Stimulated activated CD8-positive, alpha-beta memory T cell treated with anti-CD3 and anti-CD28 coated beads, Interleukin-7, amount 100 ng/mL, for 4 hours (primary cell): ENCODE data around the gene DUSP5.

ENCODE experiments used
- DNase-seq, 2 donors: peaks; one replicate each; pipeline ENCODE4 v3.0.0-alpha.2; 2020; ENCODE audit warnings: low read depth in 2 of 2

The DUSP5 gene

GRCh38 chr10:110546499-110547110, 48.9 kb downstream of the DUSP5 start:
- DNase-seq: no peak

- no peak for DNase-seq
Measured at GRCh38 chr10:110547139-110547761, 49.5 kb downstream of the DUSP5 start.

- DNase-seq: no peak
Measured at GRCh38 chr10:110548002-110548401, 50.3 kb downstream of the DUSP5 start.

GRCh38 chr10:110549211-110549610, 51.5 kb downstream of the DUSP5 start:
- no peak for DNase-seq

- DNase-seq: no peak
Measured at GRCh38 chr10:110553905-110554304, 56.2 kb downstream of the DUSP5 start.

- no peak for DNase-seq
Measured at GRCh38 chr10:110556296-110556695, 58.6 kb downstream of the DUSP5 start.

- peak; percentile 52 to 58 for DNase-seq
Measured at GRCh38 chr10:110556969-110557601, 59.4 kb downstream of the DUSP5 start.

GRCh38 chr10:110558041-110558440, 60.3 kb downstream of the DUSP5 start:
- no peak for DNase-seq

- no peak for DNase-seq
Measured at GRCh38 chr10:110560012-110560411, 62.3 kb downstream of the DUSP5 start.
